GM12878 (cell line): Measurements from ENCODE around the gene TMCC2.

Experiments used
- CEBPZ ChIP-seq: fragments of 150-350 bp; IDR thresholded peaks from 2 replicates; pipeline ENCODE4 v1.6.1; 2016; ENCODE audit warnings: low read depth, low read length
- CHD2 ChIP-seq: IDR thresholded peaks from 2 replicates; pipeline ENCODE4 v1.6.1; 2011; ENCODE audit warnings: low read depth, low read length, improper control_type of control experiment, borderline replicate concordance
- CREB1 ChIP-seq: IDR thresholded peaks from 2 replicates; pipeline ENCODE4 v1.6.1; 2012; ENCODE audit warnings: low read depth, mild to moderate bottlenecking, inconsistent platforms
- CTCF ChIP-seq, 3 experiments: IDR thresholded peaks in 2 of 3; conservative IDR thresholded peaks in 1 of 3; 2 replicates each; pipeline ENCODE4 v1.5.1; 2011; ENCODE audit warnings: low read depth in 3 of 3, low read length in 3 of 3, mild to moderate bottlenecking in 3 of 3, control low read depth in 2 of 3, moderate library complexity in 2 of 3, inconsistent platforms in 1 of 3, mixed read lengths in 1 of 3; ENCODE audit not compliant: control insufficient read depth in 2 of 3, insufficient read depth in 1 of 3; ENCODE audit errors: extremely low read depth in 1 of 3
- POLR2AphosphoS5 ChIP-seq: IDR thresholded peaks from 2 replicates; pipeline ENCODE4 v1.6.1; 2011; ENCODE audit warnings: mild to moderate bottlenecking, low read length, inconsistent platforms

GRCh38 chr1:205192287-205192686 is 35.5 kb upstream of the TMCC2 start:
- TF ChIP-seq POLR2AphosphoS5 (no peak), CTCF (IDR thresholded peaks at IDR 0.05 in 2 of 3, conservative IDR thresholded peaks at IDR 0.05 in 1 of 3; ENCODE audit: control insufficient read depth in 2 of 3, extremely low read depth in 1 of 3, insufficient read depth in 1 of 3, low read depth in 3 of 3, low read length in 3 of 3) (no peak), CREB1 (no peak), CHD2 (no peak), CEBPZ (no peak)
